ENCODE measurements around the gene UBE2D2.
"Not testable (repeated sequence)": the region's sequence is repeated elsewhere in the genome, so short reads cannot be mapped to it uniquely, and the experiment has no call there.

GRCh38 chr5:139588116-139588515 is 27.0 kb downstream of the UBE2D2 start:
- not testable (repeated sequence) for TF ChIP-seq CTCF (IDR thresholded peaks at IDR 0.05); TCF7L2 (IDR thresholded peaks at IDR 0.05; ENCODE audit: low read depth, low read length); REST (IDR thresholded peaks at IDR 0.05; ENCODE audit: insufficient read depth in 1 of 2, low read depth in 2 of 2, low read length in 1 of 2); POLR2AphosphoS5 (IDR thresholded peaks at IDR 0.05; ENCODE audit: low read depth, low read length)
